Subcutaneous adipose tissue (tissue), 4 donors: ENCODE results near the gene C5orf22. TPM values are rescaled to one million over a fixed set of nuclear protein-coding genes. Genes with fewer than 3 reads are reported as not detected.

Source experiments
- CTCF ChIP-seq: fragments of 450-650 bp; IDR thresholded peaks from one replicate; pipeline ENCODE4 v1.5.1; 2016; ENCODE audit warnings: low read depth, mild to moderate bottlenecking, control low read depth, antibody characterized with exemption, moderate library complexity
- total RNA-seq, 4 donors: library from RNA; depleted of rRNA; stranded (reverse); fragments of >200 nt; gene quantifications; one replicate each; pipeline ENCODE4 v1.1.0, GENCODE V29; 2016

The C5orf22 gene
- total RNA-seq, 4 donors from 2014 or later = 8.5 to 23.1 (median 20.5) TPM

DNA sequence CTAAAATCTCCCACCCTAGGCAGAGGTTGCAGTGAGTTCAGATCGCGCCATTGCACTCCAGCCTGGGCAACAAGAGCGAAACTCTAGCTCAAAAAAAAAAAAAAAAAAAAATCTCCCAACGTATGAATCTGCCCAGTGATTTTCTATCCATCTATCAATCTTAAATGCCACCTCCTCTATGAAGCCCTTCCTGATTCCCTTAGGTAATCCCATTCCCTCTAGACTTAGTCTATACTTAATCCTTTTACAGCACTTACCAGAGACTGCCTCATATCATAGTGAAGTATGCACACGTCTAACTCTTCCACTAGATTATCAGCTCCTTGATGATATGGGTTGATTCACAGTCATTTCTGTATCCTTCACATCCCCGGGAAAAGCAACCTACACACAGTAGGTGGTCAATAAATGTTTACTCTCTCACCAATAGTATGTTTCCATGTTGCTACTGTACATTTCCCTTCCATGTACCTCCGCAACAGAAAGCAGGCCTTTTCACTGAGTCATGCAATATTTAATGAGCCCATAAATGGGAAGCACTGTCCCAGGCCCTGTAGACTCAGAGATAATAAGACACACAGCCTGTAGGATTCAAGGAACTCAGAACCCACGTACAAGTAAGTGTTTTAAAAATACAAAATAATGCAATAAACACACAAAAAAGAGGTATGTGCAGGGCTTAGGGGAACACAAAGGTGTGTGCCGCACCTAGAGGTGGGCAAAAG, 1.4 kb upstream of the C5orf22 start:
- no peak for TF ChIP-seq CTCF

DNA sequence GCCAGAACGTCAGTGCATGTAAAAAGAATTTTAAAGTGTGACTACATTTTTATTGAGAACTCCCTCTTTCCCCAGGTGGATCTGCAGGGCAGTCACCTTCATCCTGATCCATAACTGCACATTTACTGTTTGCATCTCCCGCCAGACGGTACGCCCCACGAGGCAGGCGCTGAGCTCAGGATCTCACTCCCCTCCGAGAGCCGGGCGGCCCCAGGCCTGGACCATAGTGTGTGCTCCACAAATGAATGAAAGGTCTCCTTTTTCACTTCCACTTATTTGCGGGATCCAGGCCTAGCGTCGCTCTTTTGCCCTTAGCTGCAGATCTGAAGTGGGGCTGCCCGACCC, 586 bp upstream of the C5orf22 start:
- TF ChIP-seq CTCF = no peak

GRCh38 chr5:31534527-31535046, 2.5 kb downstream of the C5orf22 start:
- TF ChIP-seq CTCF = no peak

DNA sequence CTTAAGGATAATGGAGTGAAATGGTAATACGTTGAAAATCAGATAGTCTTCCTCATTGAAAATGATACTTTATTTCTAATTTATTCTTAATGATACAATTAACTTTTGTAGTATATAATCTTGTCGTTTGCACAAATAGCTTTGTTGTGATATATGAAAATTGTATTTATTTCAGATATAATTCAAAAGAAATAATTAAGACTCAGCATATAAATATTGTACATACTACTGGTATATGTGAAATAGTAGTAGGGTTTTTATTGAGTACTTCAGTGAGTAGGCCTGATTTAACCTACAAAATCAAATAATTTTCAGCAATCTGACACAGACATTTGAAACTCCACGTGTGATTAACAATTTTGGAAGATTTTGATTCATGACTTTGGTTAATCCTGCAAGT, 4.8 kb downstream of the C5orf22 start:
- TF ChIP-seq CTCF = no peak

GRCh38 chr5:31537349-31537748, 5.2 kb downstream of the C5orf22 start:
- no peak for TF ChIP-seq CTCF

DNA sequence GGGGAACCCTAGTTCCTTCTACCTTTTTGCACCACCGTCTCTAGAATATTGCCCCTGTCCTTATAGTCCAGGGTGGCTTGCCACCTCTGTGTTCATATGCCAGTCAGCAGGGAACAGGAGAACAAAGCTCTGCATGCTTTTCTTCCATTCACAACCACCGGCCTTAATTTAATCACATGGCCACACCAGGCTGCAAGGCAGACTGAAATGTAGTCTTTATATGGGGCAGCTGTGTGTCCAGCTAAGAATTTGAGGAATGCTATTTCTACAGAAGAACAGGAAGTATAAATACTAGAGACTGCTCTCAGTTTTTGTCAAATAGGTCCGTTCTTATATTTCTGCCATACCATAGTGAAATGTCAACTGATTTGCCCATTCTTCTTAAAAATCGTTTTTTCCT, 5.8 kb downstream of the C5orf22 start:
- no peak for TF ChIP-seq CTCF

GRCh38 chr5:31551878-31552277, 19.8 kb downstream of the C5orf22 start:
- no peak for TF ChIP-seq CTCF
